Right cardiac atrium (tissue), 5 donors: ENCODE results near the gene C16orf96. TPM values are rescaled to one million over a fixed set of nuclear protein-coding genes. Genes with fewer than 3 reads are reported as not detected.
"Not testable (repeated sequence)": the region's sequence is repeated elsewhere in the genome, so short reads cannot be mapped to it uniquely, and the experiment has no call there.

Experiments used
- ATAC-seq, 2 donors: fragments of 200-7000 bp; cut with Tn5 transposase; one replicate each; pipeline versions ENCODE4 v1.8.0 to v1.9.1; 2020; ENCODE audit warnings: moderate library complexity in 2 of 2, mild to moderate bottlenecking in 1 of 2
- DNase-seq, 3 donors: peaks; one replicate each; pipeline ENCODE4 v3.0.0-alpha.2; 2020
- H3K27ac ChIP-seq: one replicate; pipeline ENCODE4 v1.5.1; 2013; ENCODE audit warnings: mild to moderate bottlenecking, low read length, control low read depth, moderate library complexity
- H3K27me3 ChIP-seq: one replicate; pipeline ENCODE4 v1.6.1; 2013; ENCODE audit not compliant: control insufficient read depth, insufficient read depth
- H3K4me1 ChIP-seq: one replicate; pipeline ENCODE4 v1.6.1; 2013; ENCODE audit warnings: low read length; ENCODE audit not compliant: control insufficient read depth, insufficient read depth
- H3K4me3 ChIP-seq: one replicate; pipeline ENCODE4 v1.5.1; 2013; ENCODE audit warnings: low read length, control low read depth
- H3K9me3 ChIP-seq: one replicate; pipeline ENCODE4 v1.6.1; 2013; ENCODE audit warnings: low read length; ENCODE audit not compliant: control insufficient read depth
- WGBS: extraction: QIAGEN DNeasy Blood & Tissue Kit; methylation state at CpG from one replicate; pipeline ENCODE4 v1.1.7; 2013; 5-methylcytosine and 5-hydroxymethylcytosine counted together
- intact Hi-C, 4 donors: fragments of 100-400 bp; cut with DNase I; formaldehyde crosslinking; loops; one replicate each; pipeline versions ENCODE4 v1.11.0 to v1.14.0; 2022 to 2023
- polyA plus RNA-seq: library from polyadenylated mRNA; stranded (reverse); fragments of 200-250 nt; gene quantifications from one replicate; pipeline ENCODE4 v1.2.3, GENCODE V29; 2013
- total RNA-seq, 4 donors: library from RNA; stranded (reverse); fragmentation: NEBNext Ultra II Directional; extraction: Animal tissue kit (Norgen Biotek cat#: 25700); gene quantifications; one replicate each; pipeline ENCODE4 v1.2.1, GENCODE V29; 2021
- donor health status: healthy with polysubstance abuse.
- donor health status: DM: no; HTN: yes; CAD: no.
- donor health status: DM: no; HTN: no; CAD: no.
- donor health status: DM: no; HTN: yes; CAD: no; lungs with severe emphysema.
- donor health status: DM: yes; HTN: yes; CAD: no.

C16orf96 gene
- total and polyA plus RNA-seq, 5 donors = 0.02 to 0.09 (median 0.08) TPM; not detected in 1

DNA sequence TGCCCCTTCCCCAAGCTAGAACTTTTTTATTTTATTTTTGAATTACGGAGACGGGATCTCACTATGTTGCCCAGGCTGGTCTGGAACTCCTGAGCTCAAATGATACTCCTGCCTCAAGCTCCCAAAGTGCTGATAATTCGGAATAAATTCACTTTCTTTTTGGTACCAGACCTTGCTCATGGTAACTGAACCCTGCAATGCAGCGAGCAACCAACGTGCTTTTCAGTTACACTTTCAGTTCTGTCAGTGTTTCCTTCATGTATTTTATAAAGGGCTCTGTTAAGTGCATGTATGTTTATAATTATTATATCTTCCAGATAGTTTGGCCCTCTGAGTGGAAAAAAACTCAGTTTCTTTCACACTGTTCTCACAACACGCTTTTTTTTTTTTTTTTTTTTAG, 13.9 kb downstream of the C16orf96 start:
- Histone ChIP-seq H3K27me3 (no peaks in the 10 kb centered on the region), H3K9me3 (no peaks in the 10 kb centered on the region), H3K4me1 (no peaks in the 10 kb centered on the region), H3K27ac (no peak overlapping the region), H3K4me3 (no peak overlapping the region)
- intact Hi-C loops = no loop called here
- no peak for ATAC-seq
- WGBS = 76% methylated on average over 6 of the region's 6 CpGs
- no peak for DNase-seq

- DNase-seq (no peak), ATAC-seq (no peak)
- Histone ChIP-seq H3K27me3 (no peaks in the 10 kb centered on the region), H3K4me3 (no peak overlapping the region), H3K27ac (no peak overlapping the region), H3K9me3 (no peaks in the 10 kb centered on the region), H3K4me1 (no peaks in the 10 kb centered on the region)
- 74% methylated on average over 15 of the region's 15 CpGs for WGBS
- intact Hi-C loops = no loop called here
Measured at GRCh38 chr16:4570688-4571321, 14.7 kb downstream of the C16orf96 start.

DNA sequence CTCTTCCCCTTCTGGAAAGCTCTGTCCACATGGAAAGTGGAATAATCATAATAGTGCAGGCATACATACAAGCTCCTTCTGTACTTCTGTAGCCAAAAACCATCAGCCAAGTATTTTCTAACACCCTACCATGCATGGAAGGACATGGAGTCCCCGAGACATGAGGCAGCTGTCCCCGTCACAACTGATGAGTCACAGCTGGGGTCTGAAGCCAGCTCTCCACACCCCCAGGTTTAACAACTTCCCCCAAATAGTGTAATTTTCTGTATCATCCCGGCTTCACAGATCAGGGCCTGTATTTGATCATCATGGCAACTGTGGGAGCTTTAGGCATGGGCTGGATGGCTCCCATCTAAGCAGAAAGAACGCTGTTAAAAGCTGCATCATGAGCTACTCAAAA, 16.6 kb downstream of the C16orf96 start:
- no peaks in the 10 kb centered on the region for H3K4me1 ChIP-seq
- no peak overlapping the region for H3K27ac ChIP-seq
- H3K27me3 ChIP-seq = no peaks in the 10 kb centered on the region
- intact Hi-C loops = no loop called here
- ATAC-seq (peak; percentile 68 to 79), DNase-seq (peak in 2 of 3 donors; percentile 62 to 73)
- 43% methylated on average over 4 of the region's 4 CpGs for WGBS
- no peaks in the 10 kb centered on the region for H3K9me3 ChIP-seq
- H3K4me3 ChIP-seq = no peak overlapping the region

- H3K27ac ChIP-seq, DNase-seq, H3K27me3 ChIP-seq, H3K4me3 ChIP-seq, intact Hi-C loops, ATAC-seq, H3K4me1 ChIP-seq, H3K9me3 ChIP-seq: not testable (repeated sequence)
- 81% methylated on average over 7 of the region's 7 CpGs for WGBS
Measured at GRCh38 chr16:4573926-4574325, 17.8 kb downstream of the C16orf96 start.

GRCh38 chr16:4574919-4575705, 19.0 kb downstream of the C16orf96 start:
- no peak for ATAC-seq
- Histone ChIP-seq H3K4me1 (no peaks in the 10 kb centered on the region), H3K27me3 (no peaks in the 10 kb centered on the region), H3K27ac (no peak overlapping the region), H3K9me3 (no peaks in the 10 kb centered on the region), H3K4me3 (no peak overlapping the region)
- intact Hi-C loops = no loop called here
- WGBS = 75% methylated on average over 11 of the region's 11 CpGs
- DNase-seq = no peak

- peak in 1 of 2 donors; percentile 20 for ATAC-seq
- intact Hi-C loops = no loop called here
- H3K27ac ChIP-seq = no peak overlapping the region
- no peaks in the 10 kb centered on the region for H3K27me3 ChIP-seq
- H3K9me3 ChIP-seq = no peaks in the 10 kb centered on the region
- 97% methylated on average over 15 of the region's 15 CpGs for WGBS
- H3K4me3 ChIP-seq = no peak overlapping the region
- no peak for DNase-seq
- H3K4me1 ChIP-seq = no peaks in the 10 kb centered on the region
Measured at GRCh38 chr16:4576008-4576407, 19.9 kb downstream of the C16orf96 start.

- H3K27me3 ChIP-seq = no peaks in the 10 kb centered on the region
- no peak overlapping the region for H3K27ac ChIP-seq
- no peak for DNase-seq
- ATAC-seq = no peak
- H3K4me3 ChIP-seq = no peak overlapping the region
- H3K9me3 ChIP-seq = no peaks in the 10 kb centered on the region
- no peaks in the 10 kb centered on the region for H3K4me1 ChIP-seq
- WGBS = 86% methylated on average over 13 of the region's 13 CpGs
- intact Hi-C loops = no loop called here
Measured at GRCh38 chr16:4578961-4579530, 22.9 kb downstream of the C16orf96 start.

DNA sequence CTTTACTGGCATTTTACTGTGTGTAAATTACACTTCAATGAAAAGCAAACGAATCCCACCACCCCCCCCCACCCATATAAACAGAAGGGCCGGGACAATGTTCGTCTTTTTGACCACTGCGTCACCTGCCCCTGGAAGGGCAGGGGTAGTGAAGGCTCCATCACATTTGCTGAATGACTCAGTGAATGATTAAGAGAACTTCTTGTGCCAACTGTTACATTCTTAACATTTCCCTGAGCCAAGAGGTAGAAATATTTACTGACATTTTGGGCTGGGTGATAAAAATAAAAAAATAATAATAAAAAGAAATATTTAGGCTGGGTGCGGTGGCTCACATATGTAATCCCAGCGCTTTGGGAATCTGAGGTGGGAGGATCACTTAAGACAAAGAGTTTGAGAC, 24.1 kb downstream of the C16orf96 start:
- H3K27ac ChIP-seq = no peak overlapping the region
- no peaks in the 10 kb centered on the region for H3K27me3 ChIP-seq
- WGBS = 70% methylated on average over 6 of the region's 6 CpGs
- DNase-seq = no peak
- no peak overlapping the region for H3K4me3 ChIP-seq
- no peak for ATAC-seq
- H3K4me1 ChIP-seq = no peaks in the 10 kb centered on the region
- intact Hi-C loops = loop anchor here in 1 of 4 donors (10.0 kb wide), 1 partner anchor 65 kb away; no protein-coding TSS in a partner anchor
- H3K9me3 ChIP-seq = no peaks in the 10 kb centered on the region

DNA sequence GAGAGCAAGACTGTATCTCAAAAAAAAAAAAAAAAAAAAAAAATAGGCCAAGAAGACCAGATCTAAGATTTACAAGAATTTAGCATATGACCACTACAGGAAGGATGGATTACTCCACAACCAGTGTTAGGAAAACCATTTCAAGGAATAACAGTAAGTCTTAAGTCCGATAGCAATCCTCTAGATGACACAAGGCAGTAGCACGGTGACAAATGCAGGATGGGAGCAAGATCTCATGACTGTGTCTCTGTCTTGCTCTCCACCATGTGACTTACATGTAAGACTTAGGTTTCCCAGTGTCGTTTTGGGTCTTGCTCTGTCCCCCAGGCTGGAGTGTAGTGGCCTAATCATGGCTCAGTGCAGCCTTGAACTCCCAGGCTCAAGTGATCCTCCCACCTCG, 27.8 kb downstream of the C16orf96 start:
- H3K27ac ChIP-seq = no peak overlapping the region
- H3K27me3 ChIP-seq = no peaks in the 10 kb centered on the region
- DNase-seq = no peak
- H3K9me3 ChIP-seq = no peaks in the 10 kb centered on the region
- no peaks in the 10 kb centered on the region for H3K4me1 ChIP-seq
- no peak overlapping the region for H3K4me3 ChIP-seq
- intact Hi-C loops = loop anchor here in 1 of 4 donors (10.0 kb wide), 1 partner anchor 69 kb away; no protein-coding TSS in a partner anchor
- 81% methylated on average over 4 of the region's 4 CpGs for WGBS
- ATAC-seq = no peak

GRCh38 chr16:4586291-4586690, 30.2 kb downstream of the C16orf96 start:
- Histone ChIP-seq H3K27ac (no peak overlapping the region), H3K9me3 (no peaks in the 10 kb centered on the region), H3K4me1 (no peaks in the 10 kb centered on the region), H3K27me3 (no peaks in the 10 kb centered on the region), H3K4me3 (no peak overlapping the region)
- intact Hi-C loops = loop anchor here in 1 of 4 donors (10.0 kb wide), 1 partner anchor 71 kb away; no protein-coding TSS in a partner anchor
- DNase-seq = no peak
- no peak for ATAC-seq
- 34% methylated on average over 7 of the region's 7 CpGs for WGBS

- no peaks in the 10 kb centered on the region for H3K27me3 ChIP-seq
- H3K4me1 ChIP-seq = no peaks in the 10 kb centered on the region
- intact Hi-C loops = loop anchor here in 1 of 4 donors (10.0 kb wide), 1 partner anchor 74 kb away; no protein-coding TSS in a partner anchor
- DNase-seq = no peak
- WGBS = 81% methylated on average over 2 of the region's 2 CpGs
- no peak overlapping the region for H3K4me3 ChIP-seq
- H3K27ac ChIP-seq = no peak overlapping the region
- no peaks in the 10 kb centered on the region for H3K9me3 ChIP-seq
- ATAC-seq = no peak
Measured at GRCh38 chr16:4588386-4588785, 32.2 kb downstream of the C16orf96 start.
